HFF-Myc (cell line): ENCODE results near the gene ZNF670.

Source experiments
- DNase-seq: peaks from one replicate; pipeline ENCODE4 v3.0.0-alpha.2; 2011; ENCODE audit warnings: low read depth; ENCODE audit errors: extremely low read depth
- H3K4me3 ChIP-seq: replicated peaks from 2 replicates; pipeline ENCODE4 v1.5.1; 2011; ENCODE audit warnings: low read depth, mild to moderate bottlenecking, control low read depth, low read length
- TF ChIP-seq, protein P1 (sequence below): IDR thresholded peaks from 2 replicates; pipeline ENCODE4 v1.5.1; 2012; ENCODE audit warnings: mild to moderate bottlenecking, low read depth, low read length, control low read depth; ENCODE audit errors: missing control alignments

Gene ZNF670

DNA sequence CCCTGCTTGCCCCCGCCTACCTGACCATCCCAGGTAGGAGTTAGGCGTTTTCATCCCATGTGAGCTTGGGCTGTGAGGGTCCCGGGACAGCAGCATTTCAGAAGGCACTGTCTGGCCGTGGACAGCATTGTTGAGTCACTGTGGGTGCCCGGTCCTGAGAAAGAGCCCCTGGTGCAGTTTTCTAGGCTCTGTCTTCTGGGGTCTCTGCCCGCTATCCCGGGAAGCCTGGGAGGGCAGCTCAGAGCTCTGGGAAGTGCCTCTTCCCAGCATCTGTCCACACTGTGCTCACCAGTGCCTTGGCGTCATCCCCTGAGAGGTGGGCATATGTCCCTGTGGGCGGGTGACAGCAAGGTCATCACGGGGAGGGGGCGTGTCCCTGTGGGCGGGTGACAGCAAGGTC, 36.9 kb upstream of the ZNF670 start:
- no peak for DNase-seq
- no peak overlapping the region for H3K4me3 ChIP-seq
- TF ChIP-seq, protein P1, sequence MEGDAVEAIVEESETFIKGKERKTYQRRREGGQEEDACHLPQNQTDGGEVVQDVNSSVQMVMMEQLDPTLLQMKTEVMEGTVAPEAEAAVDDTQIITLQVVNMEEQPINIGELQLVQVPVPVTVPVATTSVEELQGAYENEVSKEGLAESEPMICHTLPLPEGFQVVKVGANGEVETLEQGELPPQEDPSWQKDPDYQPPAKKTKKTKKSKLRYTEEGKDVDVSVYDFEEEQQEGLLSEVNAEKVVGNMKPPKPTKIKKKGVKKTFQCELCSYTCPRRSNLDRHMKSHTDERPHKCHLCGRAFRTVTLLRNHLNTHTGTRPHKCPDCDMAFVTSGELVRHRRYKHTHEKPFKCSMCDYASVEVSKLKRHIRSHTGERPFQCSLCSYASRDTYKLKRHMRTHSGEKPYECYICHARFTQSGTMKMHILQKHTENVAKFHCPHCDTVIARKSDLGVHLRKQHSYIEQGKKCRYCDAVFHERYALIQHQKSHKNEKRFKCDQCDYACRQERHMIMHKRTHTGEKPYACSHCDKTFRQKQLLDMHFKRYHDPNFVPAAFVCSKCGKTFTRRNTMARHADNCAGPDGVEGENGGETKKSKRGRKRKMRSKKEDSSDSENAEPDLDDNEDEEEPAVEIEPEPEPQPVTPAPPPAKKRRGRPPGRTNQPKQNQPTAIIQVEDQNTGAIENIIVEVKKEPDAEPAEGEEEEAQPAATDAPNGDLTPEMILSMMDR: no peak

DNA sequence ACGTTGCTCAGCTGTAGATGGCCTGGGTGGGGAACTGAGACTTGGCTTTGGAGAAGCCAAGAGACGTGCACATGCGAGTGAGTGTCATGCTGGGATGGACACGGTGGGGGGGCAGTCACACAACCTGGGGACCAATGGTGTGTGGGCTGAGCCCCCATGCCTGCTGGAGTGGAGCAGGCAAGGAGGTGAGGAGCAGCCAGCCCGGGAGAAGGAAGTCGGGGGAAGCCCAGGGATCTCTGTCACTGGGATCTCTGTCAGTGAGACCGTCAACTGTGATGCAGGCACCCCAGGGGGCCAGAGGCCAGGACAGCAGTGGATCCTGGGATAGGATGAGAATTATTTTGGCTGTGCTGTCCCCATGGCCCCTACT, 36.5 kb upstream of the ZNF670 start:
- H3K4me3 ChIP-seq: no peak overlapping the region
- TF ChIP-seq, protein P1: no peak
- no peak for DNase-seq

DNA sequence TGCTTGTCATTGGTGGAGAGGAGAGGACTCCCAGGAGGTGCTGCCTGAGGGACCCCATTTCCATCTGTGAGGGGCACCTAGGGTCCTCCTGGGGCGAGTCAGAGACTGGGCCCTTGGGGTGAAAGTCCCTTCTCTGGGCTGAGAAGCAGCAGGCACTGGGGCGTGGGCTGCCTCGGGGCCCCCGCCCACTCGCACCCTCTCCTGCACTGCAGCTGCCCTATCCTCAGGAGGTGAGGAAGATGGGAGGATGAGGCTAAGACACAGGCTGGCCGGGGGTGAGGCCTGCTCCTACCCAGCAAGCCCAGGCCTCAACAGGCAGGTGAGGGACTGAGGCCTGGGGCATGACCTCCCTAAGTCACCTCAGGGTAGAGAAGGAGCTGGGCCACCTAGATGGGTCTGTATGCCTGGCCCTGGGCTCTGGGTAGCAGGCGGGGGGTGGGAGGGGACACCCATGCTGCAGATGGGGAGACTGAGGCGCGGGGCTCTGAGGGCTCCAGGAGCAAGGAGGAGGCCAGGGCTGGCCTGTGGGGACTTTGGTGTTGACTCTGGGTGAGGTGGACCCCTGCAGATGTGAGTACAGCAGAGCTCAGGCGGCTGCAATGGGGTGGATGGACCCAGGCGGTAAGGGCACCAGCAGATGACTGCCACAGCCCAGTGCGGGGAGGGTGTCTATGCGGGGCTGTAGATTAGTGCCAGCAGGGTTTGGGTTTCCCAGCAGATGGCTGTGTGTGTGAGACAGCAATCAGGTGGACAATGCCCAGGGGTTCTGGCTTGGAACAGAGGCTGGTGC, 35.9 kb upstream of the ZNF670 start:
- TF ChIP-seq, protein P1: no peak
- H3K4me3 ChIP-seq: no peak overlapping the region
- DNase-seq: no peak

DNA sequence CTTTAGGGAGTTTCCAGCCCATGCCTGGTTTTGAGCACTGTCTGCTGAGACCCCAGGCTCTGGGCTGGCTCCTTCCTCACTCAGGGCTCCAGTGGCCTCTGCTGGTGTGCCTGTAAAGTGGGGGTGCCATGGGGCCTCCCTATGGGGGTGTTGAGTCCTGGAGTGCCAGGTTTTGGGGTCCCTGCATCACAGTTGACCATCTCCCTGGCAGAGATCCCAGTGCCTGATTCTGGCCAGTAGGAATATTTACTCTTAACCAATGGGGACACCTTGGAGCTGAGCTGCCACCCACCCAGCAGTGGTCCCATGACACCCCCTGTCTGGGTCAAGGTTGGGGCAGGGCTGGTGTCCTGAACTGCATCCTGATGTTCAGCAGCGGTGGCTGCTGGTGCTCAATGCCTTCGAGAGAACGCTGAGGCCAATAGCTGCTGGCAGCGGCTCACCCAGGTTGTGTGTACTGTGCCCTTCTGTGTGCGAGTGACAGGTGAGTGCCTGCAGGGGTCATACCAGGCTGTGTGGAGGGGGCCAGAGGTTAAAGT, 35.2 kb upstream of the ZNF670 start:
- no peak for DNase-seq
- TF ChIP-seq, protein P1: no peak
- H3K4me3 ChIP-seq: no peak overlapping the region

DNA sequence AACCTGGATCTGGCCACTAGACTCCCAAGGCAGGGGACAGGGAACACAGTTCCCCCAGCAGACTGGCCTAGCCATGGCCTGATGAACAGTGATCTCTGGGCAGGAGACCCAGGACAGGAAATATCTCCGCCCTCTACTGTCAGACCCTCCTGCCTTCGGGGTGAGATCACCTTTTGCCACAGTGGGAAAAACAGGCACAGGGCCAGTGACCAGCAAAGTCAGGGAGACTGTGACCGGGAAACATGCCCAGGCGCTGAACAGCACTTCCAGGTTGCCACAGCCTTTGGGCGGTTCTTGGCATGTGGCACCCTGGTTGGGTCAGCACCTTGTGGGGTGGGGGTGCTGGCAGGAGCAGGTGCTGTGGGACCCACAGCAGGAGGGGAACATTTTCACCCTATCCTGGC, 34.5 kb upstream of the ZNF670 start:
- TF ChIP-seq, protein P1: no peak
- H3K4me3 ChIP-seq: no peak overlapping the region
- DNase-seq: no peak

DNA sequence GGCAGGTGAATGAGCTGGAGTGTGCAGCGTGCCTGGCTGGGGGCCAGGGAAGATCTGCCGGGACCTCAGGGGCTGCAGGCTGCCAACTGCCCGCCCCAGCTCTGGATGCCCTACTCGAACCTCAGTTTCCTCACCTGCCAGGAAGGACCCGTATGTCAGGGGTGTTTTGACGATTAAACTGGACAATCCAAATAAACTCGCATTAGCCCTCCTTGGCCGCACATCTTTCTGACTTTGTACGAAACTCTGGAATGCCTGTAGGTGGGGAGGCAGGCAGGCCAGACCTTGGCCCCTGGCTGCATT, 33.8 kb upstream of the ZNF670 start:
- DNase-seq: no peak
- H3K4me3 ChIP-seq: peak overlapping the region; percentile 45; the same call in 1 of the 2 replicates
- TF ChIP-seq, protein P1: no peak
